Karpas-422 (cell line): Measurements from ENCODE around the gene SIX1. TPM values are rescaled to one million over a fixed set of nuclear protein-coding genes. Genes with fewer than 3 reads are reported as not detected.

Experiments used
- DNase-seq: peaks from one replicate; pipeline ENCODE4 v3.0.0-alpha.2; 2015
- H2AFZ ChIP-seq: fragments of 200-600 bp; sonication (generic); 2 replicates; pipeline ENCODE4 v1.6.1; 2014; ENCODE audit warnings: antibody characterized with exemption, low read length, mixed read lengths
- H3K27ac ChIP-seq: fragments of 200-600 bp; sonication (generic); 2 replicates; pipeline ENCODE4 v1.5.1; 2014; ENCODE audit warnings: mild to moderate bottlenecking, low read length, moderate library complexity
- H3K27me3 ChIP-seq: fragments of 200-600 bp; sonication (generic); 2 replicates; pipeline ENCODE4 v1.6.1; 2014; ENCODE audit warnings: low read length, mixed read lengths
- H3K36me3 ChIP-seq: fragments of 200-600 bp; sonication (generic); 2 replicates; pipeline ENCODE4 v1.6.1; 2014; ENCODE audit warnings: low read length, mixed read lengths; ENCODE audit not compliant: insufficient read depth
- H3K4me1 ChIP-seq: fragments of 200-600 bp; sonication (generic); 2 replicates; pipeline ENCODE4 v1.6.1; 2014; ENCODE audit warnings: mild to moderate bottlenecking, low read length, mixed read lengths
- H3K4me2 ChIP-seq: fragments of 200-600 bp; sonication (generic); 2 replicates; pipeline ENCODE4 v1.6.1; 2014; ENCODE audit warnings: low read length, low read depth, mild to moderate bottlenecking; ENCODE audit not compliant: poor library complexity, severe bottlenecking
- H3K4me3 ChIP-seq: fragments of 200-600 bp; sonication (generic); 2 replicates; pipeline ENCODE4 v1.5.1; 2014; ENCODE audit warnings: mild to moderate bottlenecking, antibody characterized with exemption, low read length, mixed read lengths
- H3K79me2 ChIP-seq: fragments of 200-600 bp; sonication (generic); 2 replicates; pipeline ENCODE4 v1.6.1; 2014; ENCODE audit warnings: mild to moderate bottlenecking, low read length, mixed read lengths
- H3K9ac ChIP-seq: fragments of 200-600 bp; sonication (generic); 2 replicates; pipeline ENCODE4 v1.6.0; 2014; ENCODE audit warnings: low read length
- H3K9me2 ChIP-seq: fragments of 200-600 bp; sonication (generic), shearing (Covaris generic); replicated peaks from 2 replicates; pipeline ENCODE4 v1.6.0; 2014; ENCODE audit warnings: mild to moderate bottlenecking, low read length, moderate library complexity; ENCODE audit not compliant: insufficient read depth
- H3K9me3 ChIP-seq: fragments of 300-700, 200-600 bp; sonication (generic); 2 replicates; pipeline ENCODE4 v1.6.1; 2014; ENCODE audit warnings: low read length, mixed read lengths
- H4K20me1 ChIP-seq: fragments of 200-600 bp; sonication (generic); 2 replicates; pipeline ENCODE4 v1.6.1; 2014; ENCODE audit warnings: mild to moderate bottlenecking, antibody characterized with exemption, low read length, low read depth; ENCODE audit not compliant: insufficient read depth
- total RNA-seq: library from RNA; depleted of rRNA; stranded (reverse); fragments of >200 nt; shearing (Covaris generic); gene quantifications from 2 replicates; pipeline ENCODE4 v1.2.3, GENCODE V29; 2014; ENCODE audit warnings: low replicate concordance

Gene SIX1
- total RNA-seq, 1 experiment from 2014 or later = 0.56 TPM

DNA sequence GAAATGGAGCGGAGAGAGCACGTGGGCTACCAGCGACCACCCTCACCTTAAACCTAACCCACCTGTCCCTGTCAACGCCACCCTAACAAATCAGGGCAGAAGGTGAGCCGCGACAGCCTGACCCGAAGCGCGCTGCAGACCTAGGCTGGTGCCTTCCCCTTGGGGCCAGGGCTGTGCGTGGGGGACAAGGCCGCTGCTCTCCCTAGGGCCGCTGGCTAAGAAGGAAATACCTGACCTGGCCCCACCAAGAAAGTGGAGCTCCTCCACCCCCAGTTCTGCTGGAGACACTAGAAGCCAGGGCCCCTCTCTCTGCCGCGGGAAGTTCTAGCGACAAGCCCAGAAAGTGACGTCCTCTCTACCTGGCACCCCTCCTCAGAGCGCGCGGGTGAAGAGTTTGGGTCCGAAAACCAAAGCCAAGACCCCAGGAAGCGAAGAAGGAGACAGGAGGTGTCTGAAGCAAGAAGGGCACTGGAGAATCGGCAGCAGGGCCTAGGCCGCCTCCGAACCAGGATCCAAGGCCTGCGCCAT lies 7.5 kb downstream of the SIX1 start:
- H3K27me3 ChIP-seq = no peaks in the 10 kb centered on the region
- H3K9me3 ChIP-seq = no peaks in the 10 kb centered on the region
- H3K27ac ChIP-seq = no peak overlapping the region
- H4K20me1 ChIP-seq = no peaks in the 10 kb centered on the region
- H3K9ac ChIP-seq = no peak overlapping the region
- H3K4me2 ChIP-seq = no peak overlapping the region
- no peak overlapping the region for H2AFZ ChIP-seq
- no peak for DNase-seq
- H3K4me3 ChIP-seq = no peak overlapping the region
- no peaks in the 10 kb centered on the region for H3K36me3 ChIP-seq
- no peaks in the 10 kb centered on the region for H3K9me2 ChIP-seq
- peaks cover 9% of the 10 kb centered on the region for H3K4me1 ChIP-seq
- H3K79me2 ChIP-seq = no peaks in the 10 kb centered on the region

DNA sequence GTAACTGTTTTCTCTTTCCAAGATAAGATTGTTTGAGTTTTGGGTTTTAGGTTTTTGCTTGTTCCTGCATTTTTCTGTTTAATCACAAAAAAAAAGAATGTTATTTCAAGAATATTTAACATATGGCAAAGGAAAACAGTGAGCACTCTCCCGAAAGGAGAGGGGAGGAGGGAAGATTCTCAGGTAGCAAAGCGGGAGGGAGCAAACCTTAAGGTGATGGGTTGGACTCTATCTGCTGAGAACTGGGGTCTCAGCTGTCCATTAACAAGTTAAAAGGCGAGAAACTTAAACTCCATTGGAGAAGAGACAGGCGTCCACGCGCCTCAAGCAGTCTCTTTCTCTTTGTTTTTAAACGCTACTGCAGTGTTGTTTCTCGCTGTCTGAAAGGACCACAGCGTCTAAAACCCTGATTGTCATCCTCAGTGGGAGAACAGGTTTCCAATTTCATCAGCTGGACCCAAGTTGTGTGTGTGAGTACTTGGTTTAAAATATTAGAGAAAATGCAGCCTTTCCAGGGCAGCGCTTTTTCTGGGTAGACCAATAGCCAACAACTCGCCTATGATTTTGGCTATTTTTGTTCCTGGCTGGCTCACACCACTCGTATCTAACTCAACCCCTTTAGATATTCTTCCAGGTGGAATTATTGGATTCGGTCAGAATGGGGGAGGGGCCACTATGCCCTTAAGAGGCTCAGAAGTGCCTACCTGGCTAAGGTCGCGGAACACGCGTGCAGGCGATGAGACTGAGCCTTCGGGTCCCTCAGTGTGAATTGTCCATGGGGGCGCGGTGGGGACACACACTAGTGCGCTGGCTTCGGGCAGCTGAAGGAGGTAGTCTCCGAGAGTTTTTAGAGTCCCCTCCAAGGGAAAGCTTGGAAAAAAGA lies 8.2 kb downstream of the SIX1 start:
- H3K79me2 ChIP-seq = no peaks in the 10 kb centered on the region
- H3K9me3 ChIP-seq = no peaks in the 10 kb centered on the region
- no peaks in the 10 kb centered on the region for H4K20me1 ChIP-seq
- H3K9ac ChIP-seq = no peak overlapping the region
- H3K36me3 ChIP-seq = no peaks in the 10 kb centered on the region
- H2AFZ ChIP-seq = no peak overlapping the region
- H3K9me2 ChIP-seq = no peaks in the 10 kb centered on the region
- no peak overlapping the region for H3K4me3 ChIP-seq
- no peak overlapping the region for H3K4me2 ChIP-seq
- H3K27ac ChIP-seq = no peak overlapping the region
- H3K4me1 ChIP-seq = peaks cover 5% of the 10 kb centered on the region; the same call in 1 of the 2 replicates
- no peak for DNase-seq
- no peaks in the 10 kb centered on the region for H3K27me3 ChIP-seq

DNA sequence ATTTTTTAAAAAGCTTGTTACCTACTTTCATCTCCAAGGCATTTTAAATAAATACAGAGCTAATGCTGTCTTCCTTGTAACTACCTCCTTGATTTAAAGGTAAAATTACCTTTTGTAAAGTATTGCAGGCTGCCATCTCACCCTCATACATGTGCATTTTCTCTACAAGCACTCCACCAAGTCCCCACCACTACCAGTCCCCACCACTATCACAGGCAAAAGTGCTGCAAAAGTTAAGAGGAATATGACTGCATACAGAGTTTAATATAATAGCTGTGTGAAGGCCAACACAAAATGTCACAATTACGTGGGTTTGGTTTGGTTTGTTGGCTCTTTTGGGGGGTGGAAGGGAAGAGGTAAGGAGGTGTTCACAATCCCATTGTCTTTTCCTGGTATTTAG lies 9.6 kb downstream of the SIX1 start:
- no peaks in the 10 kb centered on the region for H4K20me1 ChIP-seq
- H3K79me2 ChIP-seq = no peaks in the 10 kb centered on the region
- H2AFZ ChIP-seq = no peak overlapping the region
- no peak for DNase-seq
- H3K4me3 ChIP-seq = no peak overlapping the region
- H3K27ac ChIP-seq = no peak overlapping the region
- H3K9ac ChIP-seq = no peak overlapping the region
- no peaks in the 10 kb centered on the region for H3K36me3 ChIP-seq
- H3K27me3 ChIP-seq = no peaks in the 10 kb centered on the region
- peaks cover 6% of the 10 kb centered on the region for H3K4me1 ChIP-seq
- H3K9me2 ChIP-seq = no peaks in the 10 kb centered on the region
- H3K4me2 ChIP-seq = no peak overlapping the region
- H3K9me3 ChIP-seq = no peaks in the 10 kb centered on the region

DNA sequence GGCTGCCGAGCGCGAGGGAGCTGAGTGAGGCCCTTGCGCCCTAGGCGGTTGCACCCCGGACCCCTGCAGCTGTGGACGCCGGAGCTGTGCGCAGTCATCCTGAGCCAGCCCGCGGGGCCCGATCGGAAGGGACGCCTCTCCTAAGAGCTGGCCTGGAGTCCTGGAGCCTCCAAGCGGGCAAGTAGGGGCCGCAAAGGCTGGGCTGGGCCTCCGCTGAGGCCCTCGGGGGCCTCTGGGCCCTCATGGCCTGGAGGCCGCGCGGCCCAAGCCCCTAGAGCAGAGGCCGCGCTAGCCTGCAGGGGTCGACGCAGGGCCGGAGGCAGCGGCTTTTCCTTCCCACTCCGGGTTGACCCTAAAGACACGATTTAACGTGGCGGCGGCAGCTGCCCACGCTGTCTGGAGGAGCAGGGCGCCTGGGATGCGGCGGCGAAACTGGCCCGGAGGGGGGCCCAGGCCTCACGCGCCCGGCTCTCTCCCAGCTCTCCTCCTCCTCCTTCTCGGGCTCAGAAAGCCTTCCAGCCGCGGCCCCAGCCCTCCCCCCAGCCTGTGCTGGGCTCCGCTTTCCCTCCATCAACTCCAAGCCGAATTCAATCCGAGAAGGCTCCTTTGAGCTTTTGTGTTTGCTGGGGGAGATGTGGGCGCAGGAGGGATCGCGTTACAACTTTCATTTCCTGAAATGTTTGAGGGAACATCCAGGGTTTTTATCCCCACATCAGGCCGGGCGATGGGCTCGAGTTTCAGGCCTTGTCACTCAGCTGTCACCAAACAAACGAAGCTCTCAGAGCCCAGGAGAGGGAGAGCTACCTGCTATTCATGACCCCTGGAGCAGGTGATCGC lies 11.6 kb downstream of the SIX1 start:
- Histone ChIP-seq H3K4me1 (peaks cover 24% of the 10 kb centered on the region), H3K9me2 (no peaks in the 10 kb centered on the region), H3K9me3 (no peaks in the 10 kb centered on the region), H3K27ac (no peak overlapping the region), H3K4me2 (no peak overlapping the region), H3K36me3 (no peaks in the 10 kb centered on the region), H3K4me3 (no peak overlapping the region), H3K79me2 (no peaks in the 10 kb centered on the region), H4K20me1 (no peaks in the 10 kb centered on the region), H3K9ac (no peak overlapping the region), H3K27me3 (no peaks in the 10 kb centered on the region), H2AFZ (no peak overlapping the region)
- no peak for DNase-seq

DNA sequence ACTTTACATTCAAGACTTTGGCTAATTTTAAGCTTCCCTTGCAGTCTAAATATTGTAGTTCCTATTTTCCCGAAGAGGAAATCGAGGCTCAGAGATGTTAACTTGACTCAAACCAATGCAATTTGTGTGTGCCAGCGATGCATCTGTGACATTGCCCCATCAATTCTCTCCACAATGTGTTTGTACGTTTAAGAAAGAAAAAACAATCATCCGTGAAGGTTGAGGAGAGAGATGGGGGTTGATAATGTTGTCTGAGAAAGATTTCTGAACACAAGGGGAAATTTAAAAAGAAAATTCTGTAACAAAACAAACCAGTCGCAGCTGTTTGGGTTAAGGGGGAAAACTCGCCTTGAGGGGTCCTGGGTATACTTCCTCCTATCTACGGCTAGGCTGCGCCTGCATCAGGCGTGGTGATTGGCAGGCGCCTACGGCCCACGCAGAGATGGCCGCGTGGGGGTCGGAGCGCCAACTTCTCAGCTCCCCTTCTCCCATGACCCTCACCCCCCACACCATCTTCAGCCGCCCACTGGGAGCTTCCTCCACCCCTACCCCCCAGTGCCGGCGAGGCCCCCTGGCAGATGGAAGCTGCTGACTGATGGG lies 12.3 kb downstream of the SIX1 start:
- Histone ChIP-seq H3K27me3 (no peaks in the 10 kb centered on the region), H3K9me2 (no peaks in the 10 kb centered on the region), H3K4me1 (peaks cover 29% of the 10 kb centered on the region), H3K9me3 (no peaks in the 10 kb centered on the region), H3K79me2 (no peaks in the 10 kb centered on the region), H3K36me3 (no peaks in the 10 kb centered on the region), H2AFZ (no peak overlapping the region), H3K4me2 (no peak overlapping the region), H3K27ac (no peak overlapping the region), H3K9ac (no peak overlapping the region), H3K4me3 (no peak overlapping the region), H4K20me1 (no peaks in the 10 kb centered on the region)
- DNase-seq = no peak

DNA sequence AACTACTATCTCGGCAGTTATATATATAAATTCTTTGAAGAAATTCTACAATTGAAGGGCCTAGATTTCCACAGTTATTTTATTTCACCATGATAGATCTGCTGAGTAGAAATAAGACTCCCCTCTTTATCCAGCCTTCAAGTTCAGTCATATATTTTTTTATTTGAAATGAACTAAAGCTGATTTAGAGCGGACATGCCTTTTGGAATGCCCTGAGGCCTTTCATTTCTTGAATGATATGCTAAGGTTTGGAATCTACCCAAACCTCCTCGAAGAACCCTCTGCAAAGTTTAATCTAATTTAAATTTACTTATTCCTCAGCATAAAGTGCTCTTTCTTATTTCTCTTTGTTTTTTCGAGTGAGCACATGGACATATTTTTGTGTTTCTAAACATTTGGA lies 15.1 kb downstream of the SIX1 start:
- Histone ChIP-seq H3K27ac (no peak overlapping the region), H2AFZ (0 out of 2 replicates have a peak overlapping the region, but pooled peaks have one; percentile 8), H3K9me2 (no peaks in the 10 kb centered on the region), H3K4me1 (peaks cover 30% of the 10 kb centered on the region), H3K4me3 (no peak overlapping the region), H3K79me2 (no peaks in the 10 kb centered on the region), H3K36me3 (no peaks in the 10 kb centered on the region), H3K4me2 (no peak overlapping the region), H3K9ac (no peak overlapping the region), H3K27me3 (no peaks in the 10 kb centered on the region), H3K9me3 (no peaks in the 10 kb centered on the region), H4K20me1 (no peaks in the 10 kb centered on the region)
- DNase-seq = no peak

DNA sequence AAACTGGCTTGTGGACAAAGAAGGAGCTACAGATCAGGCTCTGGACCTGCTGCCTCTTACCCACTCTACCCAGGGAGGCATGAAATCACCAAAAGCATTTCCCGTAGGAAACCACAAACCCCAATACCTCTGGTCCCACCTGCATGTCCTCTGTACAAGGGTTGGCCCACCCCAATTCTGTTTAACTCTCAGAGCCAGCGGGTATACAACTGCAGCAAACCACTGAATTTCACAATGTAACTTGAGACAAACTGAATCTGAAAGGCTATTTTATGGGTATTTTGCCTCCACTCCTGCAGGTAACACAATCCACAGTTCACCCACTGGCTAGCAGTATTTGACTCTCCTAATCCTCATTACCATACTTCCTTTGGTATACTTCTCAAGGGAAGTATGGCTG lies 16.5 kb downstream of the SIX1 start:
- H3K36me3 ChIP-seq = no peaks in the 10 kb centered on the region
- no peak for DNase-seq
- no peaks in the 10 kb centered on the region for H3K79me2 ChIP-seq
- peak overlapping the region; percentile 35 for H3K4me2 ChIP-seq
- no peaks in the 10 kb centered on the region for H3K9me3 ChIP-seq
- no peaks in the 10 kb centered on the region for H3K27me3 ChIP-seq
- H3K27ac ChIP-seq = no peak overlapping the region
- peaks cover 30% of the 10 kb centered on the region for H3K4me1 ChIP-seq
- no peaks in the 10 kb centered on the region for H3K9me2 ChIP-seq
- no peaks in the 10 kb centered on the region for H4K20me1 ChIP-seq
- peak overlapping the region; percentile 62 for H2AFZ ChIP-seq
- no peak overlapping the region for H3K9ac ChIP-seq
- H3K4me3 ChIP-seq = no peak overlapping the region

DNA sequence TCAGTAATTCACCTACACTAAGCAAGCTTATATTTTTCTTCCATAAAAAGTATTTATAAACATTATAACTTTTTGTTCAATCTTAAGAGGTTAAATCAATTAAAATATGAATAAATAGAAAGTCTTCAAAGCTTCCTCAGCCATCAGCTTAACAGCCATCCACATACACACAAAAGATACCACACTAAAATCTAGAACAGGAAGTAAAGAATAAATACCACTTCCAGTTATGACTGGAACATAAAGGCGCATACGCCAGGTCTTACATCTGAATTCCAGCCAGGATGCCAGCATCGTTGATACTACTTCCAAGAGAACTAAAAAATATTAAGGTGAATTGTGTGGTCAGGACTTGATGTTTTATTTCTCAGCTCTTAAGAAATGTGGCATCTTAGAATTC lies 17.0 kb downstream of the SIX1 start:
- H3K9ac ChIP-seq = no peak overlapping the region
- peaks cover 30% of the 10 kb centered on the region for H3K4me1 ChIP-seq
- DNase-seq = no peak
- no peaks in the 10 kb centered on the region for H3K27me3 ChIP-seq
- H2AFZ ChIP-seq = peak overlapping the region; percentile 62
- H3K27ac ChIP-seq = no peak overlapping the region
- H3K4me2 ChIP-seq = peak overlapping the region; percentile 35
- no peak overlapping the region for H3K4me3 ChIP-seq
- H3K79me2 ChIP-seq = no peaks in the 10 kb centered on the region
- no peaks in the 10 kb centered on the region for H3K9me3 ChIP-seq
- H4K20me1 ChIP-seq = no peaks in the 10 kb centered on the region
- no peaks in the 10 kb centered on the region for H3K9me2 ChIP-seq
- no peaks in the 10 kb centered on the region for H3K36me3 ChIP-seq
